Measurements from ENCODE around the gene ESRRA. TPM values are rescaled to one million over a fixed set of nuclear protein-coding genes. Genes with fewer than 3 reads are reported as not detected.

ESRRA gene
- total and polyA plus RNA-seq, 2 of the 8 experiments (the other 6 are each of a cell fraction or from before 2014, with no cell fraction given), result 18.2 to 37.0 TPM

DNA sequence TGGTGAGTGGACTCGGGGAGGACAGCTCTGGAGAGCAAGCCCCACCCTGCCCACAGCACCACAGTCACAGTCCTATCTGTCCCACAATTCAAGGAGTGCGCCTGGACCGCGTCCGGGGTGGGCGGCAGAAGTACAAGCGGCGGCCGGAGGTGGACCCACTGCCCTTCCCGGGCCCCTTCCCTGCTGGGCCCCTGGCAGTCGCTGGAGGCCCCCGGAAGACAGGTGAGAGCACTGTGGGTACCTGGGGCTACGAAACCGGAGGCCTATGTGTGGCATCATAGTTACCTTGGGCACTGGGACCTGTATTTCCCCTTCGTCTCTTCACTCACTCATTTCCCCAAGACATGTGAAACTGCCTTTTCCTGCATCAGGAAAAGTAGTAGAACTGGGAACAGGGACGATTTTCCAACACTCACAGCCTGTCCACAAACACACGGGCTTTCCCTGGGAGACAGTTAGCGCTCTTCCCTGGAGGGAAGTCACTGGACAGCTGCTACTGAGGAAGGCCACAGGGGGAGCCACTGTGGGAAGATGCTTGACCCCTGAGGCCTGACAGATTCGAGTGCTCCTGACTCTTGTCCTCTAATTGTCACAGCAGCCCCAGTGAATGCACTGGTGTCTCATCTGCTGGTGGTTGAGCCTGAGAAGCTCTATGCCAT is 9.0 kb downstream of the ESRRA start:
- Histone ChIP-seq H4K8ac (ENCODE audit: extremely low read depth, insufficient read depth, low read length) (no peak overlapping the region; the same call in 1 of the 2 replicates), H3K27me3 (replicated peaks in 1 of 4; ENCODE audit: control insufficient read depth in 3 of 4, extremely low read depth in 1 of 4, insufficient read depth in 3 of 4, low read length in 3 of 4) (no peaks in the 10 kb centered on the region), H3K56ac (replicated peaks; ENCODE audit: insufficient read length, low read depth, low read length) (no peak overlapping the region), H2BK20ac (ENCODE audit: low read length) (no peak overlapping the region), H3K23me2 (ENCODE audit: low read depth, low read length) (peaks cover 5% of the 10 kb centered on the region; the same call in 1 of the 2 replicates), H3K18ac (ENCODE audit: extremely low read depth, low read length) (no peak overlapping the region), H2BK5ac (ENCODE audit: low read depth, low read length) (no peak overlapping the region), H3K4me1 (replicated peaks in 1 of 4; ENCODE audit: control insufficient read depth in 3 of 4, insufficient read depth in 4 of 4, low read length in 3 of 4) (peaks cover 0 to 5% (median 3%) of the 10 kb centered on the region in 4 experiments; a peak in 5 of 7 replicates), H4K20me1 (replicated peaks in 1 of 2; ENCODE audit: control insufficient read depth in 1 of 2, insufficient read depth in 2 of 2, low read length in 2 of 2) (peaks cover 0 to 3% of the 10 kb centered on the region in 2 experiments), H3K4me3 (ENCODE audit: extremely low read depth in 1 of 4, insufficient read depth in 2 of 4, low read depth in 3 of 4, low read length in 4 of 4) (no peak overlapping the region), H2BK15ac (ENCODE audit: low read length) (no peak overlapping the region), H3K79me1 (ENCODE audit: low read depth, low read length) (peaks cover 6% of the 10 kb centered on the region; the same call in 1 of the 2 replicates), H3K36me3 (ENCODE audit: control insufficient read depth in 2 of 4, insufficient read depth in 4 of 4, low read length in 3 of 4) (peaks cover 0 to 16% (median 10%) of the 10 kb centered on the region in 4 experiments; a peak in 7 of 8 replicates), H2BK12ac (ENCODE audit: low read depth, low read length) (no peak overlapping the region), H3K9ac (replicated peaks in 1 of 4; ENCODE audit: extremely low read depth in 1 of 4, low read depth in 3 of 4, low read length in 3 of 4) (no peak overlapping the region), H3K14ac (ENCODE audit: insufficient read length) (no peak overlapping the region), H4K91ac (replicated peaks; ENCODE audit: insufficient read length, low read length) (no peak overlapping the region), H3K79me2 (ENCODE audit: control insufficient read depth in 1 of 2, insufficient read depth in 2 of 2, low read length in 2 of 2) (peaks cover 0 to 17% of the 10 kb centered on the region in 2 experiments; a peak in 2 of 4 replicates), H2AK5ac (ENCODE audit: low read depth, low read length) (no peak overlapping the region), H2AFZ (ENCODE audit: low read length) (no peak overlapping the region), H3K23ac (ENCODE audit: insufficient read length) (no peak overlapping the region), H2BK120ac (replicated peaks; ENCODE audit: low read depth, low read length) (no peak overlapping the region), H3K4ac (replicated peaks; ENCODE audit: insufficient read length, low read depth, low read length) (no peak overlapping the region), H3K4me2 (ENCODE audit: insufficient read depth in 1 of 2, low read depth in 2 of 2, low read length in 2 of 2) (no peak overlapping the region), H3K27ac (ENCODE audit: low read depth, low read length) (no peak overlapping the region), H3K9me3 (ENCODE audit: insufficient read depth in 2 of 2, low read depth in 1 of 2, low read length in 1 of 2) (no peaks in the 10 kb centered on the region), H4K5ac (ENCODE audit: insufficient read length, low read depth, low read length) (no peak overlapping the region)
- WGBS, 2 experiments (ENCODE audit: extremely low coverage in 1 of 2, insufficient coverage in 1 of 2, insufficient read length in 1 of 2, insufficient replicate concordance in 2 of 2, low coverage in 1 of 2, low lambda C conversion rate in 2 of 2, missing lambda C conversion rate in 1 of 2), result 88% methylated on average over 18 of the region's 19 CpGs; no CpG with 5 or more reads in 1 of the 2 experiments
- TF ChIP-seq YY1 (IDR thresholded peaks at IDR 0.05; ENCODE audit: low read depth, low read length) (no peak), NANOG (IDR thresholded peaks at IDR 0.05; ENCODE audit: insufficient read depth, low read depth, low read length, poor library complexity, severe bottlenecking) (no peak), TAF1 (IDR thresholded peaks at IDR 0.05; ENCODE audit: low read depth, low read length) (no peak), KDM5A (IDR thresholded peaks at IDR 0.05; ENCODE audit: low read length) (no peak), CTBP2 (IDR thresholded peaks at IDR 0.05; ENCODE audit: borderline replicate concordance, insufficient read depth, insufficient read length, low read length) (no peak)
- TF ChIP-seq, protein P1, sequence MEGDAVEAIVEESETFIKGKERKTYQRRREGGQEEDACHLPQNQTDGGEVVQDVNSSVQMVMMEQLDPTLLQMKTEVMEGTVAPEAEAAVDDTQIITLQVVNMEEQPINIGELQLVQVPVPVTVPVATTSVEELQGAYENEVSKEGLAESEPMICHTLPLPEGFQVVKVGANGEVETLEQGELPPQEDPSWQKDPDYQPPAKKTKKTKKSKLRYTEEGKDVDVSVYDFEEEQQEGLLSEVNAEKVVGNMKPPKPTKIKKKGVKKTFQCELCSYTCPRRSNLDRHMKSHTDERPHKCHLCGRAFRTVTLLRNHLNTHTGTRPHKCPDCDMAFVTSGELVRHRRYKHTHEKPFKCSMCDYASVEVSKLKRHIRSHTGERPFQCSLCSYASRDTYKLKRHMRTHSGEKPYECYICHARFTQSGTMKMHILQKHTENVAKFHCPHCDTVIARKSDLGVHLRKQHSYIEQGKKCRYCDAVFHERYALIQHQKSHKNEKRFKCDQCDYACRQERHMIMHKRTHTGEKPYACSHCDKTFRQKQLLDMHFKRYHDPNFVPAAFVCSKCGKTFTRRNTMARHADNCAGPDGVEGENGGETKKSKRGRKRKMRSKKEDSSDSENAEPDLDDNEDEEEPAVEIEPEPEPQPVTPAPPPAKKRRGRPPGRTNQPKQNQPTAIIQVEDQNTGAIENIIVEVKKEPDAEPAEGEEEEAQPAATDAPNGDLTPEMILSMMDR (IDR thresholded peaks at IDR 0.05; ENCODE audit: control extremely low read depth in 1 of 3, insufficient read depth in 1 of 3, low read depth in 1 of 3, low read length in 3 of 3), result peak in 2 of 3 experiments; percentile 23 to 59; a peak in 2 of 4 replicates
- ChIA-PET CTCF (ENCODE audit: partially characterized antibody) (interaction anchor here (0.5 to 20.8 kb wide), 9 partner anchors 10 to 1132 kb away, joined by 3 to 614 read pairs (median 3); partner anchors contain the start of genes CATSPERZ and CCDC88B), POLR2A (ENCODE audit: partially characterized antibody) (interaction anchor here (0.7 to 6.6 kb wide), 7 partner anchors 9 to 67 kb away, joined by 3 to 61 read pairs (median 3); partner anchors contain the start of gene ESRRA)
- DNase-seq (ENCODE audit: low read depth in 1 of 2, low spot score in 2 of 2) (no peak), FAIRE-seq (no peak)
